Activated naive CD4-positive, alpha-beta T cell treated with anti-CD3 and anti-CD28 coated beads, Interleukin-2, amount 50 U/mL, for 16 hours (primary cell): ENCODE results near the gene THAP3.

Experiments
- DNase-seq: peaks from one replicate; pipeline ENCODE4 v3.0.0-alpha.2; 2020

The THAP3 gene

GRCh38 chr1:6624710-6625583 lies at the start of gene THAP3:
THAP3 (plus strand) TSS chr1:6624868; CDS start chr1:6625219, 351 bp downstream.
- DNase-seq = peak; percentile 90

- DNase-seq = no peak
Observed at GRCh38 chr1:6577831-6578525, 46.7 kb upstream of the THAP3 start.

- no peak for DNase-seq
Observed at GRCh38 chr1:6578624-6579373, 45.9 kb upstream of the THAP3 start.

GRCh38 chr1:6579374-6580118 lies 45.1 kb upstream of the THAP3 start, which contains the start of gene ZBTB48:
ZBTB48 (plus strand) TSS chr1:6579994; CDS start chr1:6580610, 616 bp downstream.
- peak; percentile 98 for DNase-seq

- DNase-seq = no peak
Observed at GRCh38 chr1:6580119-6580592, 44.5 kb upstream of the THAP3 start.

- DNase-seq = no peak
Observed at GRCh38 chr1:6580593-6581409, 43.9 kb upstream of the THAP3 start.

- DNase-seq = no peak
Observed at GRCh38 chr1:6581561-6582305, 42.9 kb upstream of the THAP3 start.

- DNase-seq = no peak
Observed at GRCh38 chr1:6582370-6582769, 42.3 kb upstream of the THAP3 start.

GRCh38 chr1:6584126-6585080 lies 40.3 kb upstream of the THAP3 start:
- no peak for DNase-seq

- DNase-seq = no peak
Observed at GRCh38 chr1:6585081-6585722, 39.5 kb upstream of the THAP3 start.

GRCh38 chr1:6585841-6586240 lies 38.8 kb upstream of the THAP3 start:
- DNase-seq = no peak

GRCh38 chr1:6586404-6586816 lies 38.3 kb upstream of the THAP3 start:
- no peak for DNase-seq

- no peak for DNase-seq
Observed at GRCh38 chr1:6587261-6588005, 37.2 kb upstream of the THAP3 start.

- no peak for DNase-seq
Observed at GRCh38 chr1:6588128-6588892, 36.4 kb upstream of the THAP3 start.

- no peak for DNase-seq
Observed at GRCh38 chr1:6588893-6589520, 35.7 kb upstream of the THAP3 start.

- no peak for DNase-seq
Observed at GRCh38 chr1:6590046-6590445, 34.6 kb upstream of the THAP3 start.

GRCh38 chr1:6591222-6591621 lies 33.4 kb upstream of the THAP3 start:
- DNase-seq = no peak
